T-cell (primary cell): ENCODE measurements around the gene SLC24A4. TPM values are rescaled to one million over a fixed set of nuclear protein-coding genes. Genes with fewer than 3 reads are reported as not detected.
"Not testable (repeated sequence)": the region's sequence is repeated elsewhere in the genome, so short reads cannot be mapped to it uniquely, and the experiment has no call there.

Experiments used
- ATAC-seq, 4 experiments: fragments of 200-7000 bp in 3 of 4; fragments of 150-1000 bp in 1 of 4; cut with Tn5 transposase; replicated peaks in 1 of 4; 1 replicate in 3 of 4; 2 replicates in 1 of 4; pipeline ENCODE4 v1.10.0; 2021; ENCODE audit warnings: moderate library complexity in 3 of 4, mild to moderate bottlenecking in 2 of 4, moderate number of reproducible peaks in 1 of 4
- CTCF ChIA-PET, 2 donors: fragments of 300-600 bp; sonication (Branson Sonifier 250); formaldehyde crosslinking; loops; one replicate each; lab custom pipeline; 2022; ENCODE audit warnings: antibody characterized with exemption in 2 of 2; lab: Charles Lee
- POLR2A ChIA-PET, 2 donors: fragments of 300-600 bp; sonication (Branson Sonifier 250); formaldehyde crosslinking; loops; one replicate each; lab custom pipeline; 2022; ENCODE audit warnings: antibody characterized with exemption in 2 of 2; lab: Charles Lee
- DNase-seq, 35 experiments: peaks; one replicate each; pipeline versions ENCODE4 v3.0.0 to v3.0.0-alpha.2; 2013 to 2023
- H3K27ac ChIP-seq: one replicate; pipeline ENCODE4 v1.5.1; 2013; ENCODE audit warnings: low read length
- H3K27me3 ChIP-seq, 2 experiments: replicated peaks in 1 of 2; 1 replicate in 1 of 2; 2 replicates in 1 of 2; pipeline versions ENCODE4 v1.6.1 to v1.7.0; 2013; ENCODE audit warnings: low read length in 1 of 2, mixed read lengths in 1 of 2; ENCODE audit not compliant: control insufficient read depth in 2 of 2, insufficient read depth in 2 of 2; ENCODE audit errors: extremely low read depth in 1 of 2
- H3K36me3 ChIP-seq, 2 donors: 1 replicate in 1 of 2; 2 replicates in 1 of 2; pipeline versions ENCODE4 v1.6.1 to v1.7.0; 2013; ENCODE audit warnings: low read length in 1 of 2; ENCODE audit not compliant: control insufficient read depth in 2 of 2, insufficient read depth in 1 of 2; ENCODE audit errors: extremely low read depth in 1 of 2
- H3K4me1 ChIP-seq, 2 experiments: 1 replicate in 1 of 2; 2 replicates in 1 of 2; pipeline versions ENCODE4 v1.6.1 to v1.7.0; 2013; ENCODE audit warnings: low read length in 2 of 2, mixed read lengths in 1 of 2; ENCODE audit not compliant: insufficient read depth in 2 of 2, control insufficient read depth in 1 of 2; ENCODE audit errors: extremely low read depth in 1 of 2
- H3K4me3 ChIP-seq, 2 donors: 1 replicate in 1 of 2; 2 replicates in 1 of 2; pipeline versions ENCODE4 v1.5.1 to v1.7.0; 2013; ENCODE audit warnings: mild to moderate bottlenecking in 2 of 2, low read length in 1 of 2, moderate library complexity in 1 of 2; ENCODE audit not compliant: control insufficient read depth in 1 of 2; ENCODE audit errors: extremely low read depth in 1 of 2
- H3K9me3 ChIP-seq: 2 replicates; pipeline ENCODE4 v1.7.0; 2013
- H3K27ac Mint-ChIP-seq, 2 donors: one replicate each; pipeline ENCODE4 v1.8.0; 2020 to 2021; ENCODE audit warnings: mild to moderate bottlenecking in 2 of 2, mixed read lengths in 2 of 2
- H3K27me3 Mint-ChIP-seq, 2 donors: one replicate each; pipeline ENCODE4 v1.8.0; 2021 to 2022; ENCODE audit warnings: mixed read lengths in 2 of 2
- H3K36me3 Mint-ChIP-seq: one replicate; pipeline ENCODE4 v1.8.0; 2021; ENCODE audit warnings: mixed read lengths
- H3K4me1 Mint-ChIP-seq, 3 donors: one replicate each; pipeline ENCODE4 v1.8.0; 2020 to 2022; ENCODE audit warnings: mixed read lengths in 3 of 3, mild to moderate bottlenecking in 1 of 3
- H3K4me3 Mint-ChIP-seq, 3 donors: one replicate each; pipeline ENCODE4 v1.8.0; 2020 to 2022; ENCODE audit warnings: mild to moderate bottlenecking in 3 of 3, mixed read lengths in 3 of 3, moderate library complexity in 3 of 3
- H3K9me3 Mint-ChIP-seq, 3 donors: one replicate each; pipeline ENCODE4 v1.8.0; 2020 to 2022; ENCODE audit warnings: mixed read lengths in 3 of 3
- WGBS: methylation state at CpG from one replicate; pipeline ENCODE4 v1.1.5; 2013; ENCODE audit warnings: missing lambda C conversion rate; ENCODE audit not compliant: insufficient coverage; 5-methylcytosine and 5-hydroxymethylcytosine counted together
- total RNA-seq, 35 experiments: library from RNA in 6 of 35; stranded (reverse) in 6 of 35; fragments of 120-200 nt in 1 of 35; gene quantifications; one replicate each; pipeline versions ENCODE4 v1.2.1 to v1.2.4 and lab custom pipeline; 2013 to 2026

The SLC24A4 gene
- total RNA-seq, 5 donors from 2014 or later (not counting 1 experiment from before 2014, with no cell fraction given): 0.14 to 0.15 TPM; not detected in 3

DNA sequence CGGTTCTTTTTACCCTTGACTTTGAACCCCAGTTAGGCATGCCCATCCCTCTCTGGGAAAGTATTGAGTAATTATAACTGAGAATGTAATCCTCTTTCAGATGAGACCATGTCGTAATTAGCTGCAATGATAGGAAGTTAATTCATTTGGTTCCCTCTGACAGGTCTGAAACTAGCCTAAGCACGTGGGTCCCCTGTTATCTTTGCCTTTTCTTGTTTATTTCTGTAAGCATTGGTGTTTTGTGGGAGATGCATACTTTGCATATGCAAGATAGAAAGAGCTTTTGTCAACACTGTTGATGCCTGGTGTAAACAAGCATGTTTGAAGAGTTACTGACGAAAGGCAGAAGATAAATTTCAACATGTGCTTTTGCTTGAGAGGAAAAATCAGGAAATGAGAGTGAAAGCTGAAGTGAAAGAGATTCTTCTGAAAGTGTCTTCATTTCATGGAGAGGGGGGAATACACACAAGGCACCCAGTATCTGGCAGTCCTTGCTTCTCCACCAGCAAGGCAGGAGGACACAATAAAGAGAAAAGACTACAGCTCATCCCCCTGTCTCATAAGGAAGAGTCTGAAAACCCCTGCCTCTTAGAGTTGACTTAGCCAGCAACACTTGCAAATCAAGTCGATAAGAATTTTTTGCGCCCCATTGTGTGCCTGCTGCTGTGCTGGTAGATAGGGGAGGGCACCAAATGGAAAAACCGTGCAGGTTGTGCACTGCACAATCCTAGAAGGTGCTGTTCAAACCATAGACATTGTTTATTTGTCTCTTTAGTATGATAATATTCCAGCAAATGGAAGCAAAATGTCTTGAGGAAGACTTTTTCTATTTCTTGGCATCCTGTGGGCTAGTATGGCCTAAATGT is 77.8 kb downstream of the SLC24A4 start:
- Mint-ChIP-seq H3K4me1 (no peaks in the 10 kb centered on the region), H3K36me3 (no peaks in the 10 kb centered on the region), H3K27me3 (peaks cover 9 to 16% of the 10 kb centered on the region in 2 donors), H3K27ac (no peak overlapping the region), H3K9me3 (peaks cover 0 to 4% (median 3%) of the 10 kb centered on the region in 3 donors), H3K4me3 (no peak overlapping the region)
- WGBS: 59% methylated on average over 2 of the region's 7 CpGs
- POLR2A ChIA-PET: no interaction called here
- Histone ChIP-seq H3K9me3 (no peaks in the 10 kb centered on the region), H3K4me1 (no peaks in the 10 kb centered on the region), H3K27ac (no peak overlapping the region), H3K27me3 (peaks cover 0 to 8% of the 10 kb centered on the region in 2 experiments), H3K4me3 (no peak overlapping the region), H3K36me3 (no peaks in the 10 kb centered on the region)
- CTCF ChIA-PET: no interaction called here
- DNase-seq (no peak), ATAC-seq (no peak)

DNA sequence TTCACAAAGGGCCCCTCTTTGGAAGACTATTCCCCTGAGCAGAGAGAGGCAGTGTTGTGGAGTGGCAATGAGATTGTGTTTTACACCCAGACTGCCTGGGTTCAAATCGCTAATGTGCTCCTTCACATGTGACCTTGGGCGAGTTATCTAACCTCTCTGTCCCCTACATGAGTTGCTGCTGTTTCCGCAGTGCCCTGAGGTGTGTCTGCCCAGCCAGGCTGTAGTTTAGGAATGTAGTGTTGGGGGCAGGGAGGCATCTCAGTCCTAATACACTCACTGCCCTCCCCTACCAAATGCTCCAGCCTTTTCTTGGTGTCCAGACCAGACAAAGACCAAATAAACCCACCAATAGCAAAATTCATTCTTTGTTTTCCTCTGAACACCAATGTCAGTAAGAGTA is 78.6 kb downstream of the SLC24A4 start:
- DNase-seq (no peak), ATAC-seq (no peak)
- Histone ChIP-seq H3K9me3 (no peaks in the 10 kb centered on the region), H3K36me3 (no peaks in the 10 kb centered on the region), H3K27ac (no peak overlapping the region), H3K27me3 (peaks cover 0 to 8% of the 10 kb centered on the region in 2 experiments), H3K4me1 (no peaks in the 10 kb centered on the region), H3K4me3 (no peak overlapping the region)
- Mint-ChIP-seq H3K27ac (no peak overlapping the region), H3K36me3 (no peaks in the 10 kb centered on the region), H3K4me1 (no peaks in the 10 kb centered on the region), H3K4me3 (no peak overlapping the region), H3K9me3 (peaks cover 0 to 4% (median 3%) of the 10 kb centered on the region in 3 donors), H3K27me3 (peaks cover 9 to 16% of the 10 kb centered on the region in 2 donors)
- WGBS: no CpG with 5 or more reads among the region's 3 CpGs
- CTCF ChIA-PET: no interaction called here
- POLR2A ChIA-PET: no interaction called here

DNA sequence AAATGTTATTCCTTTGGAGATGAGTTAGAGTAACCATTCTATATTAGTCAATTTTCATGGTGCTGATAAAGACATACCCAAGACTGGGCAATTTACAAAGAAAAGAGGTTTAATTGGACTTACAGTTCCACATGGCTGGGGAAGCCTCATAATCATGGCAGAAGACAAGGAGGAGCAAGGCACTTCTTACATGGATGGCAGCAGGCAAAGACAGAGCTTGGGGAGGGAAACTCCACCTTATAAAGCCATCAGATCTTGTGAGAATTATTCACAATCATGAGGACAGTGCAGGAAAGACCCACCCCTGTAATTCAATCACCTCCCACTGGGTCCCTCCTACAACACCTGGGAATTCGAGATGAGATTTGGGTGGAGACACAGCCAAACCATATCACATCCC is 79.5 kb downstream of the SLC24A4 start:
- 60% methylated on average over 1 of the region's 1 CpG for WGBS
- H3K4me1 Mint-ChIP-seq, DNase-seq, H3K4me3 Mint-ChIP-seq, H3K4me3 ChIP-seq, H3K36me3 ChIP-seq, CTCF ChIA-PET, ATAC-seq, POLR2A ChIA-PET, H3K27me3 ChIP-seq, H3K27ac ChIP-seq, H3K36me3 Mint-ChIP-seq, H3K9me3 ChIP-seq, H3K27ac Mint-ChIP-seq, H3K4me1 ChIP-seq: not testable (repeated sequence)
- Mint-ChIP-seq H3K9me3 (peaks cover 0 to 11% (median 4%) of the 10 kb centered on the region in 3 donors), H3K27me3 (peaks cover 5 to 12% of the 10 kb centered on the region in 2 donors)

DNA sequence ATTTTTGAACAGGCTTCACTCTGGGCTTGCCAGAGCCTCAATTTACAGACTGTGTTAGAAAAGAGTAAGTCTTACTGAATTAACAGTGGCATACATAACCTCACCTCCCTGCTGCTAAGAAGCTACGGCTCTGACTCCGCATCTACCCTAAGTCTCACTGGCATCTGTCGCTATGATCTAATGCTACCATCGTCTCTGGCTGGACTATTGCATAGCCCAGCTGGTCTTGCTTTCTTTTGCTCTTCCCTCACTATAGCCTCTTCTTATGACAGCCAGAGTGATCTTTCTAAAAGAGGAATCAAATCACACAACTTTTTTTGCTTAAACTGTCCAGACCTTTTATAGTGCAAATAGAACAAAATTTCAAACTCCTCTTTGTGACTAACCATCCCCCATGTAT is 81.1 kb downstream of the SLC24A4 start:
- POLR2A ChIA-PET: no interaction called here
- H3K36me3 Mint-ChIP-seq: no peaks in the 10 kb centered on the region

DNA sequence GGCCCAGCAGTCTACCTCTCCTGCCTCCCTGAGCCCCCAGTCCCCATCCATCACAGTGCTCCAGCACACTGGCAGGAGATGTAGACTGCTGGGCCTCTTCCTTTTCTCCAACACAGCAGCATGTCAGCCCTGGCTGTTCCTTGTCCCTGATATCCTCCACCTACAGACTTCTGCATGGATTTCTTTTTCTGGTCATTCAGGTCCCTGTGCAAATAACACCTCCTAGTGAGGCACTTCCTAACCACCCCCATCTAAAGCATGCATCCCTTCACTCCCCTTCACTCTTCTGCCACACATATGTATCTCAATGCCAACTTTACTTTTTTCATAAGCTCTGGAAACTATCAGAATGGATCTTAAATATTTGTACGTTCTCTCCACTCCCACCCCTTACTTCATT is 81.5 kb downstream of the SLC24A4 start:
- no peaks in the 10 kb centered on the region for H3K9me3 ChIP-seq
- WGBS: no CpG with 5 or more reads among the region's 1 CpG
- Mint-ChIP-seq H3K9me3 (peaks cover 0 to 12% (median 4%) of the 10 kb centered on the region in 3 donors), H3K27me3 (peaks cover 0 to 7% of the 10 kb centered on the region in 2 donors), H3K27ac (no peak overlapping the region), H3K4me3 (no peak overlapping the region), H3K4me1 (no peaks in the 10 kb centered on the region), H3K36me3 (no peaks in the 10 kb centered on the region)
- no peak for DNase-seq
- no peak overlapping the region for H3K27ac ChIP-seq
- no peaks in the 10 kb centered on the region for H3K36me3 ChIP-seq
- H3K4me1 ChIP-seq: no peaks in the 10 kb centered on the region
- CTCF ChIA-PET: no interaction called here
- H3K27me3 ChIP-seq: peaks cover 0 to 2% of the 10 kb centered on the region in 2 experiments
- no peak for ATAC-seq
- POLR2A ChIA-PET: no interaction called here
- no peak overlapping the region for H3K4me3 ChIP-seq

More for the DNA sequence above, 81.1 kb downstream of the SLC24A4 start:
- Histone ChIP-seq H3K27ac (no peak overlapping the region), H3K27me3 (peaks cover 0 to 2% of the 10 kb centered on the region in 2 experiments), H3K4me1 (no peaks in the 10 kb centered on the region), H3K9me3 (no peaks in the 10 kb centered on the region), H3K36me3 (no peaks in the 10 kb centered on the region), H3K4me3 (no peak overlapping the region)
- no peak overlapping the region for H3K27ac Mint-ChIP-seq
- CTCF ChIA-PET: no interaction called here
- WGBS: 97% methylated on average over 4 of the region's 4 CpGs
- peaks cover 0 to 8% of the 10 kb centered on the region in 2 donors for H3K27me3 Mint-ChIP-seq
- no peaks in the 10 kb centered on the region for H3K4me1 Mint-ChIP-seq
- ATAC-seq: no peak
- H3K9me3 Mint-ChIP-seq: peaks cover 0 to 12% (median 4%) of the 10 kb centered on the region in 3 donors
- no peak overlapping the region for H3K4me3 Mint-ChIP-seq
- no peak for DNase-seq

DNA sequence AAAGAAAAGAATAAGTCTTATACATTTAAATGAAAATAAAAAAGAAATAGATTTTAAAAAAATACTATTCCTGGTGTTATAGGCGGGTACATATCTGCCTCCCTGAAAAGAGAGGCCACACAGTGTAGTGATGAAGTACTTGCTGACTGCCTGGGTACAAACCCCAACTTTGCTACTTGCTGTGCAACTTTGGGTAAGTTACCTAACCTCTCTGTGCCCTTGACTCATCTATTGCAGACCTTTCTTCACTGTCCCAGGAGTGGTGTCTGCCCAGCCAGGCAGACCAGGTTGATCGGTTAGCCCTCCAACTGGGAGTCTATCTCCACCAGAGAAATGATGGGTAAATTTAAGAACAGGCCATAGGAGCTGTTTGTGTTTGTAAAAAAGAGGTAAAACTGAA is 82.0 kb downstream of the SLC24A4 start:
- CTCF ChIA-PET: no interaction called here
- H3K27ac ChIP-seq: no peak overlapping the region
- no peak overlapping the region for H3K27ac Mint-ChIP-seq
- H3K9me3 Mint-ChIP-seq: peaks cover 0 to 12% (median 4%) of the 10 kb centered on the region in 3 donors
- no CpG with 5 or more reads among the region's 2 CpGs for WGBS
- H3K36me3 ChIP-seq: no peaks in the 10 kb centered on the region
- DNase-seq (no peak), ATAC-seq (no peak)
- H3K27me3 ChIP-seq: peaks cover 0 to 2% of the 10 kb centered on the region in 2 experiments
- POLR2A ChIA-PET: no interaction called here
- no peaks in the 10 kb centered on the region for H3K4me1 Mint-ChIP-seq
- peaks cover 0 to 3% of the 10 kb centered on the region in 2 donors for H3K27me3 Mint-ChIP-seq
- H3K4me3 Mint-ChIP-seq: no peak overlapping the region
- H3K4me1 ChIP-seq: no peaks in the 10 kb centered on the region
- no peaks in the 10 kb centered on the region for H3K36me3 Mint-ChIP-seq
- H3K9me3 ChIP-seq: no peaks in the 10 kb centered on the region
- no peak overlapping the region for H3K4me3 ChIP-seq
